ENCODE data around the gene PURB. TPM values are rescaled to one million over a fixed set of nuclear protein-coding genes. Genes with fewer than 3 reads are reported as not detected.
"Not testable (repeated sequence)": the region's sequence is repeated elsewhere in the genome, so short reads cannot be mapped to it uniquely, and the experiment has no call there.

PURB gene
- total RNA-seq: 10 to 100 TPM; 19.7 to 20.9 TPM
- long read RNA-seq, full-length matches to known transcripts: 16 of 16 reads
- long read RNA-seq, partial matches to known transcripts: 0 of 16 reads
- long read RNA-seq, other reads (novel, unspliced or antisense): 0 of 16 reads

GRCh38 chr7:44885394-44886317 is at the start of gene PURB:
Gene PURB, minus strand, starts transcription at chr7:44885530. Its CDS starts 182 bp downstream, at chr7:44885348.
- peak; percentile 94 to 98 for DNase-seq
- intact Hi-C loops (cut with DNase I, micrococcal nuclease): loop anchor here in 1 of 2 donors (2.0 kb wide), 1 partner anchor 37 kb away; the partner anchor contains the start of gene H2AZ2
- peak; percentile 95 for ATAC-seq

GRCh38 chr7:44935016-44935415 is 49.7 kb upstream of the PURB start:
- ATAC-seq (no peak), DNase-seq (no peak)
- intact Hi-C loops (cut with DNase I, micrococcal nuclease): loop anchor here in 1 of 2 donors (10.0 kb wide), 1 partner anchor 340 kb away; no protein-coding TSS in a partner anchor

GRCh38 chr7:44934510-44934909 is 49.2 kb upstream of the PURB start:
- not testable (repeated sequence) for DNase-seq, ATAC-seq
- intact Hi-C loops (cut with DNase I, micrococcal nuclease): loop anchor here in 1 of 2 donors (10.0 kb wide), 1 partner anchor 340 kb away; no protein-coding TSS in a partner anchor

GRCh38 chr7:44930921-44931320 is 45.6 kb upstream of the PURB start:
- ATAC-seq (no peak), DNase-seq (no peak)
- intact Hi-C loops (cut with DNase I, micrococcal nuclease): loop anchor here in 1 of 2 donors (10.0 kb wide), 1 partner anchor 336 kb away; no protein-coding TSS in a partner anchor

GRCh38 chr7:44922351-44922694 is 37.0 kb upstream of the PURB start:
- intact Hi-C loops (cut with DNase I, micrococcal nuclease): loop anchor here in 1 of 2 donors (5.0 kb wide), 1 partner anchor 65 kb away; no protein-coding TSS in a partner anchor
- DNase-seq (no peak), ATAC-seq (peak; percentile 4)

GRCh38 chr7:44921607-44922350 is 36.4 kb upstream of the PURB start:
- intact Hi-C loops (cut with DNase I, micrococcal nuclease): loop anchor here in 1 of 2 donors (5.0 kb wide), 1 partner anchor 64 kb away; no protein-coding TSS in a partner anchor
- ATAC-seq: peak; percentile 94
- DNase-seq: peak; percentile 80 to 97

GRCh38 chr7:44920119-44920518 is 34.8 kb upstream of the PURB start:
- ATAC-seq: no peak
- intact Hi-C loops (cut with DNase I, micrococcal nuclease): loop anchor here in 1 of 2 donors (5.0 kb wide), 1 partner anchor 63 kb away; no protein-coding TSS in a partner anchor
- DNase-seq: no peak

- intact Hi-C loops (cut with DNase I, micrococcal nuclease): no loop called here
- no peak for ATAC-seq
- DNase-seq: no peak
Measured at GRCh38 chr7:44918029-44918428, 32.7 kb upstream of the PURB start.

GRCh38 chr7:44917465-44917864 is 32.1 kb upstream of the PURB start:
- ATAC-seq (no peak), DNase-seq (no peak)
- intact Hi-C loops (cut with DNase I, micrococcal nuclease): no loop called here

GRCh38 chr7:44914992-44915607 is 29.8 kb upstream of the PURB start:
- no peak for ATAC-seq
- intact Hi-C loops (cut with DNase I, micrococcal nuclease): no loop called here
- DNase-seq: no peak

GRCh38 chr7:44912775-44913347 is 27.5 kb upstream of the PURB start:
- ATAC-seq (no peak), DNase-seq (no peak)
- intact Hi-C loops (cut with DNase I, micrococcal nuclease): no loop called here

- ATAC-seq (no peak), DNase-seq (no peak)
- intact Hi-C loops (cut with DNase I, micrococcal nuclease): no loop called here
Measured at GRCh38 chr7:44911911-44912310, 26.6 kb upstream of the PURB start.

- ATAC-seq: no peak
- DNase-seq: no peak
- intact Hi-C loops (cut with DNase I, micrococcal nuclease): no loop called here
Measured at GRCh38 chr7:44909596-44910389, 24.5 kb upstream of the PURB start.

GRCh38 chr7:44906965-44907364 is 21.6 kb upstream of the PURB start:
- no peak for DNase-seq
- intact Hi-C loops (cut with DNase I, micrococcal nuclease): no loop called here
- no peak for ATAC-seq

- intact Hi-C loops (cut with DNase I, micrococcal nuclease): no loop called here
- DNase-seq (no peak), ATAC-seq (no peak)
Measured at GRCh38 chr7:44905002-44905635, 19.8 kb upstream of the PURB start.

GRCh38 chr7:44899443-44899842 is 14.1 kb upstream of the PURB start:
- intact Hi-C loops (cut with DNase I, micrococcal nuclease): no loop called here
- ATAC-seq: no peak
- DNase-seq: no peak

GRCh38 chr7:44898039-44898438 is 12.7 kb upstream of the PURB start:
- no peak for ATAC-seq
- DNase-seq: no peak
- intact Hi-C loops (cut with DNase I, micrococcal nuclease): no loop called here

All from left colon (tissue), 2 donors.